NCI-H748 (cell line): Measurements from ENCODE around the gene GCK.
"Not testable (repeated sequence)": the region's sequence is repeated elsewhere in the genome, so short reads cannot be mapped to it uniquely, and the experiment has no call there.

Experiments used
- DNase-seq: peaks from one replicate; lab custom pipeline; 2025; ENCODE audit not compliant: unreplicated experiment; lab: John Stamatoyannopoulos, UW

GCK gene

DNA sequence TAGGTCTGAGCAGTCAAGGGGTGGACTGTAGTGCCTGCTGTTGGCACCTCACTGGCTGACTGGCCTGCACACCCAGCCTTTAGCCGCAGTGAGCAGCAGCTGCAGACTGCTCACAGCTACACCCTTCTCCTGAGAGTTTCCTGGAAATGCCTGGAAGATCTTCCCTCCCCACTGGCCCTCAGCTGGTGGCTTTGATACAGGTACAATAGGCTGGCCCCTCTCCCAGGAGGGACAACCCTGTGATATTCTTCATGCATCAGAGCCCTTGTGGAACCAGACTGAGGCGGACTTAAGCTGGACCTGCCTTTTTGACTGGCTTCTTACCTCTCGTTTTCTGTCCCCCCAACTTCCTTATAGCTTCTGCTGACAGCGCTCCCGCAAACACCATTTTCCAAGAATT is 6.4 kb downstream of the GCK start:
- no peak for DNase-seq

DNA sequence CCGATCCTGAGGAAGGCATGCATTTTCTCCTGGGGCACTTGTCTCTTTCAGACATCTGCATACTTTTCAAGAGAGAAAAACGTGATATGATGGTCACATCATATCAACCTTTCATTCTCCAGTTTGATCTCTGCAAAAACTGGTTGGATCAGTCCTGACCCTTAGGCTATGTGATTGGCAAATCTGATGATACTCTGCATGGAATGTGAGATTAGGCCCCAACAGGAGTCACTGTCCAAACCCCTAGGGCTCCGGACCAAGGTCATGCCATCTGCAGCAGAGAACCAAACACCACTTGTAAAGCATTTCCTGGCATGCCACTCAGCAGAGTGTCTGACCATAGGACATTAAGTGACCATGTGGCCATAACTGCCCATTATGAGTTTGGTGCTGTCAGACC is 8.6 kb downstream of the GCK start:
- no peak for DNase-seq

DNA sequence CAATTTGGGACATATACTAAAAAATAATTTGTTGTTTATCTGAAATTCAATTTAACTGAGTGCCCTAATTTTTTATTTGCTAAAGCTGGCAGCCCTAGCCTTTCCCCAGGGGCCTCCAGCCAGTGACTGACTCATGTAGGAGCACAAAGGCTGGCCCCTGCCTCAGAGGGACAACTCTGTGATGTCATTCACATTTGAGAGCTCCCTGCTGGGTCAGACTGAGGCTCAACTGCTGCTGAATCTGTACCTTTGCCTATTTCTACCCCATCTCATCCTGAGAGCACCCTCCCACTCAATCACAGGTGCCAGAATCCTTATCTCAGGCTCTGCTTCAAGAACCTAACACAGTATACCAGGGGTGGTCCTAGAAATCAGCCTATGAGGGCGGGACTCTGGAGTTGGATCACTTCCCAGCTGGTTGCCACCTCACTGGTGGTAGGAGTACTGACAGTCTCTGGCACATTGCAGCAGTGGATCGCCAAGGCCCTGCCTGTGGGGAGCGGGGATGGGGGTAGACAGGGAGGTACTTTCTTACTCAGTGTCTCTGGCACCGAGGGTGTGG is 11.6 kb downstream of the GCK start:
- no peak for DNase-seq

DNA sequence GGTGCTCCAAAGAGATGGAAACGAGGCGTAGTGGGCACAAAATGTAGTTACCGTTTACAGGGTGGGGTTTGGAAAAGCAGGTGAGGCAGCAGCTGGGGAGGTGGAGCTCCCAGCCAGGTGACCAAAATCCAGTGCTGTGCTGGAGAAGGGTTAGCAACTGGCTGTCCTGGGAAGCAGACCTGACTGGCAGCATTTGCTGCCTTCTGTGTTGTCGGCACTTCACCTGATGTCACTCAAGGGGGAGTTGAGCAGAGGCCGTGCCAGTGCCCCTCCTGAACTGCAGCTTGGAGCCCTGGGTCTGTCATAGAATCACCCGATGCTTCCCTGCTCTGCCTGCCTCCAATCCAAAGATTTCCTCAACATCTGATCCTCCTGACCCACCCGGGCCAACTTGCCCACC is 12.8 kb downstream of the GCK start:
- no peak for DNase-seq

DNA sequence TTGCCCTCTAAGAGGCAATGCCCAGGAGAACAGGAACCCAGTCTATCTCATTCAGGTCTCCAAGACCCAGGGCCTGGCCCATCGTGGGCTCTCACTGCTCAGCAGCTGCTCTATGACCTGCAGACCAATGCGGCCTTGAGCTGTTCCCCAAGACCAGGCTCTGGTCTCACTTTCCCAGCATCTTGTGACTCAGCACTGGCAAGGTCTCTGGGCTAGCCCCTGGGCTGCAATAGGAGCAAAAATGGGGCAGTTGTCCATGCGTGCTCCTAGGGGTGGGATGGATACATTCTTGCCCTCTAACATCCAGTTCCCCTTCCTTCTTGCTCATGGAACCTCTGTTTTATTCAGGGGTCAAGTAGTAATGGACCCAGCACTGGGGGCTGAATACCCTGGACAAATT is 13.5 kb downstream of the GCK start:
- no peak for DNase-seq

DNA sequence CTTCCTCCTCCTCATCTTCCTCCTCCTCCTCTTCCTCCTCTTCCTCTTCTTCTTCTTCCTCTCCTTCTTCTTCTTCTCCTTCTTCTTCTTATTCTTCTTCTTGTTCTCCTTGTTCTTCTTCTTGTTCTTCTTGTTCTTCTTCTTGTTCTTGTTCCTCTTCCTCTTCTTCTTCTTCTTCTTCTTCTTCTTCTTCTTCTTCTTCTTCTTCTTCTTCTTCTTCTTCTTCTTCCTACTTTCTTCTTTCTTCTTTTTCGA is 14.6 kb downstream of the GCK start:
- DNase-seq = not testable (repeated sequence)

DNA sequence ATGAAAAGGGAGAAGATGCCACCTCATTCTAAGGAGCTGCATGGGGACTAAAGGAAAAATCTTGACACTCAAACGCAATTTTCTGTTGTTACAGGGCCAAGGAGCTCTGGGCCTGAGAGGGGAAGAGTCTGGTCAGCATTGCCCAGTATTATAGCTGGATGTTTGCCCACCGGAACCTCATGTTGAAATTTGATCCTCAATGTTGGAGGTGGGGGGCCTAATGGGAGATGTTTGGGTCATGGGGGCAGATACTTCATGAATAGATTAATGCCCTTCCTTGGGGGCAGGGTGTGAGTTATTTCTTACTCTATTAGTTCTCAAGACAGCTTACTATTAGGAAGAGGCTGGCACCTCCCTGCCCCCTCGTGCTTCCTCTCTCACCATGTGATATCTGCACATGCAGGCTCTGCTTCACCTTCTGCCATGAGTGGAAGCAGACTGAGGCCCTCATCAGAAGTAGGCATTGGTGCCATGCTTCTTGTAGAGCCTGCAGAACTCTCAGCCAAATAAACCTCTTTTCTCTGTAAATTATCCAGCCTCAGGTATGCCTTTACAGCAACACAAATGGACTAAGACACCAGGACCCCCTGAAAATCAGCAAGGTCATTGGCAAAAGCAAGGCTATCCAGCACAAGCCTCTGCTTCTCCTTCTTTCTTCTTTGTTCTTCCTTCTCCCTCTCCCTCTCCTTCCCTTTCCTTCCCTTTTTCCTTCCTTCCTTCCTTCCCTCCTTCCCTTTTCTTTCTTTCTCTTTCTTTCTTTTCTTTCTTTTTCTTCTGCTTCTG is 15.1 kb downstream of the GCK start:
- no peak for DNase-seq

DNA sequence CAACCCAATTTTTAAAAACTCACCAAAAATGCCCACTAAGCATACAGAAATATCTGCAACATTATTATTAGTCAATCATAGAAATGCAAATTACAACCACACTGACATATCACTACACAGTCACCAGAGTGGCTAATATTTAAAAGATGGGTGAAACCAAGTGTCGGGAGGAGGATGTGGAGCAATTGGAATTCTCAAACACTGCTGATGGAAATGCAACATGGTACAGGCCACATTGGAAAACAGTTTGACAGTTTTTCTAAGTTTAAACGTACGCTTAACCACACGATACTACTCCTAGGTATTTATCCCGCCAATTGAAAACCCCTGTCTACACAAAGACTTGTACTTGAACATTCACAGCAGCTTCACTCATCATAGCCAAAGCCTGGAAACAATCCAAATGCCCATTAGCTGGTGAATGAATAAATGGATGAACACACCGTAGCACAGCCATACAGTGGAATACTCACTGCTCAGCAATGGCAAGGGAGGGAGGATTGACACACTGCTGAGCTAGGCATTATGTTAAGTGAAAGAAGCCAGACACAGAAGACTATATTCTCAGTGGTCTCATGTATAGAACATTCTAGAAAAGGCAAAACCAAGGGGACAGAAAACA is 16.3 kb downstream of the GCK start:
- DNase-seq = peak; percentile 55

DNA sequence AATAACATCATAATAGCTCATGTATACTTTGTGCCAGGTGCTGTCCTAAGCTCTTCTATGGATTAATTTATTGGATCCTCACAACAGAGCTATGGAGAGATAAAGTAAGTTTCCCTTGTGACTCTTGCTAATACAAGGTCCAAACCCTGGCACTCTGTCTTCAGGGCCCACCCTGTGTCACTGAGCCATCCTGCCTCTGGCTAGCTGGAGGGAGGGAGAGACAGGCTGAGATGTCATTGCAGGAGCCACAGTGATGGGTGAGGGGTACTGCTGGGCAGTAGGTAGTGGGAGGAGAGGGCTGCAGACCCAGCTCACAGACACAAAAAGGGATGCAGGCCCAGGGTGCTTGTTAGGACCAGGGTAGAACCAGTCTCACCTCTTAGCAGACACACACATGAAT is 16.9 kb downstream of the GCK start:
- no peak for DNase-seq

DNA sequence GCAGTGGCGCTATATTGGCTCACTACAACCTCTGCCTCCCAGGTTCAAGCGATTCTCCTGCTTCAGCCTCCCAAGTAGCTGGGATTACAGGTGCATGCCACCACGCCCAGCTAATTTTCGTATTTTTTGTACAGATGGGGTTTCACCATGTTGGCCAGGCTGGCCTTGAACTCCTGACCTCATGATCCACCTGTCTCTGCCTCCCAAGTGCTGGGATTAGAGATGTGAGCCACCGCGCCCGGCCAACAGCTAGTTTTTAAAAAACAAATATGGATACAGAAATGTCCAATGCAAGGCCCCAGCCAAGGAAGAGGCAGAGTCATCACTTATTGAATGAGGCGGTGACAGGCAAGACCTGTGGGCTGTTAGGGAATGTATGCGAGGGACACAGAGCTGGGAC is 17.3 kb downstream of the GCK start:
- DNase-seq = not testable (repeated sequence)

DNA sequence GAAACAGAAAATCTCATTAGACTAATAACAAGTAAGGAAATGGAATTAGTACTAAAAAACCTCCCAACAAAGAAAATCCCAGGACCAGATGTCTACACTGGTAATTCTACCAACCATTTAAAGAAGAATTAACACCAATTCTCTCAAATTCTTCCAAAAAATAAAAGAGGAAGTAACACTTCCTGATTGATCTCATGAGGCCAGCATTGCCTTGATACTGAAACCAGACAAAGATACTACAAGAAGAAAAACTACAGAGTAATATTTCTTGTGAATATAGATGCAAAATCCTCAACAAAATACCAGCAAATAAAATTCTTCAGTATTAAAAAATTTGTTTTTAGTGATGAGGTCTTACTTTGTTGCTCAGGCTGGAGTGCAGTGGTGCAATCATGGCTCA is 21.3 kb downstream of the GCK start:
- DNase-seq = no peak

DNA sequence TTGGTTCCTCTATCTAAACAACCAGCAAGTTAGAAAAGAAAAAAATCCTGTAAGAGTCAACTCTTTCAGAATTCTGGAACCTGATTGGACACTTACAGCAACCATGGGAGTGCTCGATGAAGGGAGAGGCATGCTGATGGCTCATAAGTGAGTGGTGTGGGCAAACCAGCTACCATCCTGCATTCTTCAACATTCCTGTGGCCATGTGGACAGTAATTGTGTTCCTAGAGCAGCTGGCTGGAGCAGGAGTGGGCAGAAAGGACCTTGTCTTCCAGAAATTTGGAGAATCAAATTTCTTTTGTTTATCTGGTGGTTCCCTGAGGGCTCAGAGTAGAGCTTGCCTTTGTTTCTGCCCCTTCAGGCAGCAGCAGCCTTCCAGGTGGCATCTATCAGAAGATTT is 25.6 kb downstream of the GCK start:
- DNase-seq = no peak

DNA sequence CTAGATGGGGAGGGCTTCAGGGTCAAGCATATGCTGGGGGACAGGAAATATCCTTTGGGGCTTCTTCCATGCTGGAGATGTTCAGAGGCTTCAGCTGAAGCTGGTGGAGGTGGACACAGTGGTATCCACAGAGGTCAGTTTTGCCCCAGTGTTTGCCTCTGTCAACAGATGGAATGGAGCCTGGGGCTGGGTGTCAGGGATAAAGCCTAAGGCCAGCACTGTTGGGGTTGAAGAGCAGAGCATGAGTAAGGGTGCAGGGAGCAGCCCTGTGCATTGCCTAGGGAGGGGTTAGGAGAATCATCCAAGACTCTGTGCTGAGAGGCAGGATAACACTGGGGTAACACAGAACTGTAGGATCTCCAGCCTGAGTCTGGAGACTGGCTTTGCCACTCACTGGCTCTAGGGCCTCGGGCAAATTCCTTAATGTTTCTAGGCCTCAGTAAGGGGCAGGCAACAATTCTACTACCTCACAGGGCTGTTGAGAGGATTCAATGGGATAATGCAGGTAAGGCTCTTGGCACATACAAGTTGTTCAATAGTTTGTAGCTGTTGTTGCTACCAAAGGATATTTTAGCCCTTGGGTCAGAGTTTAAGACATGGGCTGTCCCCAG is 26.3 kb downstream of the GCK start:
- DNase-seq = no peak

DNA sequence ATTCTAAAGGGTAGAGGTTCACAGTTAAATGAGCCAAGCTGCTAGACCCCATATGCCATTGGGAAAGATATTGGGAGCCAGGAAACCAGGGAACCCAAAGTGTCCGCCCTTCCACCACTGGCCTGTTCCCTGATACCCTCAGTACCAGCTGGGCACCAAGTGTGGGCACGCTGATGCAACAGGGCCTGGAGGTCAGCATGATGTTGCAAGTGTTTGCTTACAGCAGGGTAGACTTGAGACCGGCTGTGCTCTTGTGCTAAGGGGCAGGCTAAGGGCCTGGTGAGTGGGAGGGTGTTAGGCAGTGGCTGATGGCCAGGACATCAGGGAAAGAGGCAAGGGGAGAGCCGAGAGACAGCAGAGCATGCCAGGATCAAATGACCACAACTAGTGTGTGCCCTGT is 27.1 kb downstream of the GCK start:
- DNase-seq = no peak

DNA sequence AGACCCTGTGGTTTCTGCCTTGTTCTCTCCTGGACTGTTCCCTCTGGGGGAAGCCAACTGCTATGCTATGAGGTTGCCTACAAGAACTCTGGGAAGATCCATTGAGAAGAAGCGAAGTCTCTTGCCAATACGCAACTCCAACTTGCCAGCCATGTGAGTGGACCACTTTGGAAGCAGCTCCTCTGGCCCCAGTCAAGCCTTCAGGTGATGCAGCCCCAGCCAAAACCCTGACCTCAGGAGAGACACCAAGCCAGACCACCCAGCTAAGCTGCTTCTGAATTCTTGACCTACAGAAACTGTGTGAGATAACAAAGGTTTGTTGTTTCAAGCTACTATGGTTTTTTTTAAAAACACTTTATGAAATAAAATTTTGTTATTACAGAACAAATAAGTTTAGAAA is 27.9 kb downstream of the GCK start:
- no peak for DNase-seq

DNA sequence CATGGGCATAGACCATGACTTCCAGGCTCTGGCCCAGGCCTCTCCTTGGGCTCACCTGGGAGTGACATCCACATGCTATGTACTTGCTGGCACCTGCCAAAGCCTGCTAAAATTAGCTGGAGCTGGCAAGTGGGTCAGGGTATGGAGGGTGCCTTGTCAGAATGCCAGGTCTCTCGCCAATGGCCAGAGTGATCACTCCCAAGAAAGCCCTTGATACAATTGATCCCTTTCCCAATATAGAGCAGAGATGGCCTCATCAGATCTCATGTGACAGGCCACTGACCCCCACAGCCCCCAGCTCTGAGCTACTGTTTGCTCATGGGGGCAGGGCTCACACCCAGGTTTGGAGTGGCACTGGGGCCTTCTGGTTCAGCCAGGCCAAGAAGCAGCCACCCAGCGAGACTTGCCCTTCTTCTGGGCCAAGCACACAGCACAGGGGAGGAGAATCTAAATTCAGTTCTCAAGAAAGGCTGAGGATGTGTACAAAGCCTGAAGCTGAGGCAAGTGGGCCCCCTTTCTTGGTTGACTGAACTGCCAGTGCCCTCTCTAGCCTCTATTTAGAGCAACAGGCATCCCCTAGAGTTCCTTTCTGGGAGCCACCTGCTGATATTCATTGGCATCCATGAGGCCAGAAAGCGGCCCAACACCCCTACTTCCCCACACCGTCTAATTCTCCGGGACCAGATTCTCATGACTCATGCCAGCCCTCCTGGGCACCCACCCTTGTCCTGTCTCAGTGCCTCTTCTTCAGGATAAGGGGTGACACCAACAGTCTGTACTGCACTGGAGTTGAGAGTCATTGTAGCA is 29.2 kb downstream of the GCK start:
- no peak for DNase-seq

DNA sequence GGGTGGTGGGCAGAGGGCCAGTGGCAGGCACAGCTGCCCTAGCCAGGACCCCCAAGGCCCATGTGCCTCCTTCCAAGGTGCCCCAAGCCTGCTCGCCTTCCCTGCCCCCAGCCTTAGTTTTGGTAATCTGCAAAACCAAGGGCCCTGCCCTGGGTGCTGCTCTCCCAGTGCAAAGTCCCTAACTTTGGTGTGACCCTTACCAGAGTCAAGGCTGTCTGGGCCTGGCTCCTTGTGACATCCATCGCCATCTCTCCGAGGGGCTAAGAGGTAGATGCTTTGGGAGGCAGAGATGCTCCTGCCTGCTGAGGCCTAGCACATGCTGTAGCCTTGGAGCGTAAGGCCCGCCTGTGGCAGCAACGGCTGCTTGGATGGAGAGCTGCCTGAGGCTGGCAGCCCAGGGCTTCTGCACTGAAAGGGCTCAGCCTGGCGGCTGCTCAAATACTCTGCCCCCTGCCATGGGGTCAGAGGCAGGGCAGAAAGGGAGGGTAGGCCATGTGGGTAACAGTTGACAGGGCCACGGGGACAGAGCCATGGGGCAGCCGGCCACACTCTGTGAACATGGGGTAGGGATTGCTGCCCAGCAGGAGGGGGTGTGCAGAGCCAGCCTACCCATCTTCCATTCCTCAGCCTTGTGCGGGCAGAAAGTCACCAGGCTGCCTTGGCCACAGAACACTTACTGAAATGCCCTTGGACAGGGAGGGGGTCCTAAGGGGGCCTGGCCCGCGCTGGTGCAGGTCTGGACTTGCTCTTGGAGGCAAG is 30.2 kb downstream of the GCK start:
- no peak for DNase-seq

DNA sequence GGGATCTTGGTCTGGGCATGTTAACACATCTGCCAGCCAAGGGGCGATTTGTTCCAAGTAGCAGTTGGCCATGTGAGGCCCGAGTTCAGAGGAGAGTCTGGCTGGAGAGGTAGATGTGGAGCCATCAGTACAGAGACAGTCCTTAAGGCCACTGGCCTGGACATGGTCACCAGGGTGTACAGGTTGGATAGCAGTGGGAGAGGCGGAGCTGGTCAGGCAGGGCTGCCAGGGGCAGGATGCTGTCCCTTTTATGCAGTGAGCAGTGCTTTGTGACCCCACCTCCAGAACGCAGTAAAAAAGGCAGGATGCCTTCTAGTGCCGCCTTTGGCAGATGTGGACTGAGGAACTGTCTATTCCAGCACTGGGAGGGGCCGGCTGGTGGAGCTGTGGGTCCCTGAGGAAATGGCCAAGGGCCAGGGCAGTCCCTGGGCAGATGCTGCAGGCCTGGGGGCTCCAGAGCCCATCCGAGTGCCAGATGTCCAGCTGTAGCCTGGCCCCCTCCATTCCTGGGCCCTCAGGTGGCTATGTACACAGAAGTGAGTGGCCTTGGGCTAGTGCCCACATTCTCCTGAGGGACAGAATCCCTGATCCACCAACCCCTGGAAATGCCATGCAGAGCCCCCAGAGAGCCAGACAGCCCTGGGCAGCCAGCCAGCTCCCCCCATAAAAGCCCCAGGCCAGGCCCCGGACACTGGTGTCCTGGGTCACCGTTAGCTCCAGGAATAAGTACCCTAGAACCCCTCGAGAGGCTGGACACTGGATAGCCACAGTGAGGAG is 31.0 kb downstream of the GCK start:
- no peak for DNase-seq

DNA sequence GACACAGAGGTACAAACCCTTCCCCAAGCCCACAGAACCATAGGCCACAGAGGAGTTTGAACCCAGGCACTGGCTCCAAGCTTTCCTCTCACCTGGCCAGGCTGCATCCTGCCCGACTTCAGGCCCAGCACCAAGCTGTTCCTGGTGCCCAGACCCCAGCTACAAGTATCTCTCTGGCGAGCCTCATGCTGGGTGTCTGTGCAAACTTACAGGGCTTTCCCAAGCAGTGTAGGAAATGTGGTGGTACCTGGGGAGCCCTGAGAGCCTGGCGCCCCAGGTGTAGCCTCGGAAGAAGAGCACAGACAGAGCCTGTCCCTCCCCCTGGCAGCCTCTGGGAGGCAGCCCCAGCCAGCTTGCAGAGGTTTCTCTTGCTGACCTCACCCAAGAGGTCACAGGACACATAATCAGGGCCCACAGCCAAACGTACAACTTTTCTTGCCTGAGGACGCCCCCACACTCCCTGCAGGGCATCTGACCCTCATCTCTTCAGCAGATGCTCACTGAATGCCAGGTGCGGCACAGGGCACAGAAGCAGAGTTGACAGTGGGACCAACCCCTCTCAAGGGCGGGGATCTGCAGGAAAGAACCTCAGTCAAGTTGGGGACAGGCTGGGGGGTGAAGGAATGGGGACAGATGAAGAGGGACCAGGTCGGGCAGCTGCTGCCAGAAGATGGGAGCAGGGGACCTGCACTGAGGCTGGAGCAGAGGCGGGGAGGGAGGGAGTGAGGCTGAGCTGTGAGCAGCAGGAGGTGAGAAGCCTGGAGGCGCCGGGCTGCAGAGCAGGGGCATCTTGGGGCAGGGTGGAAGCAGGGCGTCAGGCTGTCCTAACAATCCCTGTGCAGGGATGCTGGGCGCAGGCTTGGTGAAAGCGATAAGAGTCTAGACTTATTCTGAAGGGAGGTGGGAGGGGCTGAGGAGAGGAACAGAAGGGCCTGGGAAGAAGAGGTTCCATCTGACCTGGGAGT is 31.8 kb downstream of the GCK start:
- no peak for DNase-seq
